ENCODE measurements around the gene BTN2A1.
"Not testable (repeated sequence)": the region's sequence is repeated elsewhere in the genome, so short reads cannot be mapped to it uniquely, and the experiment has no call there.

The BTN2A1 gene

DNA sequence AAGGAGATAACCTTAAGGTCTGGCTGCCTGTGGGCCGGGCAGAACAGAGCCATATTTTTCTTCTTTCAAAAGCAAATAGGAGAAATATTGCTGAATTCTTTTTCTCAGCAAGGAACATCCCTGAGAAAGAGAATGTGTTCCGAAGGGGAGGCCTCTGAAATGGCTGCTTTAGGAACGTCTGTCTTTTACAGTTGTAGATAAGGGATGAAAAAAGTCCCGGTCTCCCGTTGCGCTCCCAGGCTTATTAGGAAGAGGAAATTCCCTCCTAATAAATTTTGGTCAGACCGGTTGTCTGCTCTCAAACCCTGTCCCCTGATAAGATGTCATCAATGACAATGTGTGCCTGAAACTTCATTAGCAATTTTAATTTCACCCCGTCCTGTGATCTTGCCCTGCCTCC lies 24.1 kb upstream of the BTN2A1 start:
- not testable (repeated sequence) for DNase-seq

- no peak for DNase-seq
Observed at GRCh38 chr6:26436018-26436417, 21.7 kb upstream of the BTN2A1 start.

DNA sequence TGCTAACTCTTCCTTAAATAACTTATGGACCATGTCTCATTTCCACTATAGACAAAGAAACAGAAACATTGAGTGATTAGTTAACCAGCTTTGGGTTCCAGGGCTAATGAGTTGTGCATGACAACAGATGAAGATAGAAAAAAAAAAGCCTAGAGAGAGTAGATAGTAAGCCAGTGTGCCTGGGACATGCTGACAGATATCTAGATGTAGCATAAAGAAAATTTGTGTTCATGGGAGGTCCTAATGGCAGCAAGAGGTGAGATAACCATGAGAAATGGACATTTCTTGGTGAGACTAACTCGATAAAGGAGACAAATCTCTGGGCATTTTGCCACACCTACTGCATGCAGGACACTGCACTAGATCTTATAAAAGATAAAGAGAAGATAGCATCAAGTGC lies 20.2 kb upstream of the BTN2A1 start:
- DNase-seq, result no peak

- no peak for DNase-seq
Observed at GRCh38 chr6:26438000-26438399, 19.8 kb upstream of the BTN2A1 start.

- DNase-seq, result no peak
Observed at GRCh38 chr6:26439151-26440125, 18.3 kb upstream of the BTN2A1 start.

- no peak for DNase-seq
Observed at GRCh38 chr6:26440977-26441358, 16.8 kb upstream of the BTN2A1 start.

DNA sequence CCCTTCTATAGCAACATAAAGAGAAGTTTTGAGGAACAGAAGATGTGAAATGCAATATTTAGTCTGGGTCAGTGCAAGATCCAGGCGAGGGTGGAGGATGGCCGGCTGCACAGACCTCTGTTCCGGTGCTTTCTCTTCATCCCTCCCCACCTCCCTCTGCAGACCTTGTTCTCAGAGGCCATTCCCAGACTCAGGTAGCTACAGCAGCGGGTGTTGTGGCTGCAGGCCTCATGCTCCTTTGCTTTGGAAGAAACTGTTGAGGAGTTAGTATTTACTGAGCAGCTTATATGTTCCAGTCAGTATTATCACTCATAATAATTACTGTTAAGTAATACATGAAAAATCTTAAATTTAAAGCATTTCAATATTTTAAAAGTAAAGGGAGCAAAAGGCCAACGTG lies 15.8 kb upstream of the BTN2A1 start:
- no peak for DNase-seq

- DNase-seq, result no peak
Observed at GRCh38 chr6:26445934-26446667, 11.7 kb upstream of the BTN2A1 start.

- no peak for DNase-seq
Observed at GRCh38 chr6:26447257-26447656, 10.5 kb upstream of the BTN2A1 start.

DNA sequence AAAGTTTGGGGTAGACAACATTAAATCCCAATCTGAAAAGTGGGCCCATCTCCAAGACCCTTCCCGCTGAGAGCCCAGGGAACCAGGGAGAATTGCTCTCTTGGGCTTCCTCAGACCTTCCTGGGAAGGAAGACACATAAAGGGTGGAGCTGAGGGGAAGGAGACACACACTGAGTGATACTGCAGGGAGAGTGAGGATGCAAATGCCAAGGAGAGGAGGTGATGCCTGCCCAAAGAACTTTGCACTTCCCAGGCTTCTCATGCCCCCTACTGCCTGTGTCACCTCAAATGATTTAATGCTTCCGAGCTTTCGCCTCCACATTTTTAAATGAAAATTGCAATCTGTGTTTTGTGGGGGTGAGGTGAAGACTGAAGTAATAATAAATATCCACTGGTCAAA lies 7.5 kb upstream of the BTN2A1 start:
- no peak for DNase-seq

DNA sequence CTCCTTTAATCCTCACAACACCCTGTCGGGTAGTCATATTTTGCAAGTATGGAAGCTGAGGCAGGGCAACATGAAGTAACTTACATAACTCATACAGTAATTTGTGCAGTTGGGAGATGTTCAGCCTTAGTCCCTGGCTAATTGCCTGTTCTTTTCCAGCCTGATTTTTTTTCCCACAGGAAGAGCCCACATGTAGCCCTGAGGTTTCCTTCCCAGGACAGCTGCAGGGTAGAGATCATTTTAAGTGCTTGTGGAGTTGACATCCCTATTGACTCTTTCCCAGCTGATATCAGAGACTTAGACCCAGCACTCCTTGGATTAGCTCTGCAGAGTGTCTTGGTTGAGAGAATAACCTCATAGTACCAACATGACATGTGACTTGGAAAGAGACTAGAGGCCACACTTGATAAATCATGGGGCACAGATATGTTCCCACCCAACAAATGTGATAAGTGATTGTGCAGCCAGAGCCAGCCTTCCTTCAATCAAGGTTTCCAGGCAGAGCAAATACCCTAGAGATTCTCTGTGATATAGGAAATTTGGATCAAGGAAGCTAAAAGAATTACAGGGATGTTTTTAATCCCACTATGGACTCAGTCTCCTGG lies 5.0 kb upstream of the BTN2A1 start:
- no peak for DNase-seq

GRCh38 chr6:26454631-26455030 lies 3.1 kb upstream of the BTN2A1 start:
- peak; percentile 38 for DNase-seq

DNA sequence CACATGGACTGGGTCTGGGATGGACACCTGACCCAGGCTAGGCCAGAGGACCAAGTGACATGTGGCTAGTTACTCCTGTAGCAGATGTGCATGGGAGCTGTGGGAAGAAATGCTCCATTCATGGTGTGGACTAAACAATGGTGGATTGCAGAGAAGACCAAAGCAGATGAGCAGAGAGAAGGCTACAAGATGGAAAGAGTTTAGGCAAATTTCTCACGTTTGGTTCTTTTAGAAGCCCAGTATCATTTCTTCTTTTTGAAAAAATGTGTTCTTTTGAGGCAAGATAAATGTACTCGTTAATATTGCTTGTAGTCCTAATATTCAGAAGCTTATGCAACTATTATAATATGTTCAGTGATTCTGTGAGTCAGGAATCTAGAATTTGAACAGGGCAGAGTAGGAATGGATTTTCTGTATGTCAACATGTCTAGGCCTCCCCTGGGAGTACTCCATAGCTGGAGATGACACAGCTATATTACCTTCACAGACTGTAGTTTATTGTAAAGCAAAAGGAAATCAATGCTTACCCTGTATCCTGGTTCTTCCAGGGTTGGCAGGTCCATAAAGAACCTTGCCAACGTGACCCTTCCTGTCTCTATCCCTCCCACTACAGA lies 2.3 kb upstream of the BTN2A1 start:
- peak; percentile 22 for DNase-seq

GRCh38 chr6:26457264-26457805 lies 420 bp upstream of the BTN2A1 start:
- DNase-seq, result no peak

DNA sequence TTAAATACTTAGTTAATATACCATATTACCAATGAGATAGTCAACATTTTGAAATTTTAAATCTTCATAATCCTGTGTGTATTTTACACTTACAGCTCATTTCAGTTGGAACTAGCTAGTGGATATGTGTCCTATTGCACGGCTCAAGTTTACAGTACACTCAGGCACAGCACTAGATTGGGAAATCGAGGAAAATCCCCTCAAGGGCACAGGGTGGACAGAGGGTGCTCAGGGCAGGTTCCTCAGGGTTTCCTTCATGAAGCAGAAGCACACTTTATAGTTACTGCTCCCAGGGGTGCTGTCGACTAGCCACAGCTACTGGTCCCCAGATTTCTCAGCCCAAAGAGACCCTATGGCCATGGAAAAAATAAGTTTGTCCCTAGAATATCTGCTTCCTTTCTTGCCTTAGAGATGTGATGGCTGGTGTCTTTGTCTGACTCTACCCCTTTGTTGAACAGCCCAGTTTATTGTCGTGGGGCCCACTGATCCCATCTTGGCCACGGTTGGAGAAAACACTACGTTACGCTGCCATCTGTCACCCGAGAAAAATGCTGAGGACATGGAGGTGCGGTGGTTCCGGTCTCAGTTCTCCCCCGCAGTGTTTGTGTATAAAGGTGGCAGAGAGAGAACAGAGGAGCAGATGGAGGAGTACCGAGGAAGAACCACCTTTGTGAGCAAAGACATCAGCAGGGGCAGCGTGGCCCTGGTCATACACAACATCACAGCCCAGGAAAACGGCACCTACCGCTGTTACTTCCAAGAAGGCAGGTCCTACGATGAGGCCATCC lies 1.5 kb downstream of the BTN2A1 start:
- DNase-seq, result no peak

GRCh38 chr6:26461353-26461752 lies 3.6 kb downstream of the BTN2A1 start:
- not testable (repeated sequence) for DNase-seq

- DNase-seq, result no peak
Observed at GRCh38 chr6:26464014-26464413, 6.3 kb downstream of the BTN2A1 start.

DNA sequence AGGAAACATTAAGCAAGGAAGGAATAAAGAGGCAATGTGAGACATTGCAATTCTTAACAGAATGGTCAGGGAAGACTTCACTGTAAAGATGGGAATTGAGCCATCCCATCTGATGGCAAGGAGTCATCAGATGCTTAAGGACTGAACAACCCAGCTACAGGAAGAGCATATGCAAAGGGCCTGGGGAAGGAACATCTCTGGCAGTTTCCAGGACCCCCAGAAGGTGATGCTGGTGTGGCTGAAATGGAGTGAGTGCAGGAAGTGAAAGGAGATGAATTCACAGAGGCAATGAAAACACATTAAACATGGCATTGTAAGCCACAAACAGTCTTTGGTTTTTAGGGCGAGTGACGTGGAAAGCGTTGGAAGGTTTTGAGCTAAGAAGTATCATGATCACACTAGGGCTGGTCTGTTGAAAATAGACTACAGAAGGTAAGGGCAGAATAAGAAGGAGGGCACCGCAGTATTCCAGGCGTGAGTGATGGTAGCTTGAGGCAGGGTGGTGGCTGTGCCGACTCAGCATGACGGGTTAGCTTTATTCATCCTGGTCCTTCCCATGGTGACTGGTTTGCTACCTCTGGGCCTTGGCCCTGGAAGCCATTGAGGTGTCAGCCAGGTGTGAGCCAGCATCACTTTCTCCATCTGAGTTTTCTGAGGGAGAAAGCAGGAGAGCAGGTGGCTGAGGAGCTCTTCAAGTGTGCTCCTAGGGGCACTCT lies 6.8 kb downstream of the BTN2A1 start:
- DNase-seq, result no peak

GRCh38 chr6:26465776-26466175 lies 8.0 kb downstream of the BTN2A1 start:
- no peak for DNase-seq

DNA sequence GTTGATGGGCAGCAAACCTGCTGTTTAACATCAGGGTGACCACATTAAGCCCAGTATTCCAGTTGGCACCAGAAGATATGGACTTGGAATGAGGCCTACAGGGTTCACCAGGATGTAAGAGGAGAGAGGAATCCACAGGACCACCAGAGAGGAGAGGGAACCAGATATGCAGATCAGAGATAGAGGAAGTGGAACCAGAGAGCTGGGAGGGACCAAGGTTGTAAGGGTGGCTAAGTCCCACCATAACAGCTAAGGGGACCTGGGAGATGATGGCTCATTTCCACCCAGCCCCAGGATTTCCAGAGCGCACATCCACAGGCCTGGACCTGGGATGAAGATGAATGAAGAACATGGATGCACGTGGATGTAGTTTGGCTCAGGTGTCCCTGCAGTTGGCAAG lies 11.1 kb downstream of the BTN2A1 start:
- no peak for DNase-seq

GRCh38 chr6:26470643-26471042 lies 12.9 kb downstream of the BTN2A1 start:
- DNase-seq, result no peak

Measured in fibroblast of skin of right quadriceps (primary cell).